Progenitor cell of endocrine pancreas (in vitro differentiated cells): ENCODE data around the gene NDRG2. TPM values are rescaled to one million over a fixed set of nuclear protein-coding genes. Genes with fewer than 3 reads are reported as not detected.

ENCODE experiments used
- DNase-seq: peaks from one replicate; pipeline ENCODE4 v3.0.0; 2021; ENCODE audit warnings: low spot score; ENCODE audit not compliant: unreplicated experiment
- H3K27ac Mint-ChIP-seq: 2 replicates; pipeline ENCODE4 v1.8.0; 2021; ENCODE audit warnings: mild to moderate bottlenecking, moderate library complexity, mixed read lengths
- H3K27me3 Mint-ChIP-seq: 2 replicates; pipeline ENCODE4 v1.8.0; 2021; ENCODE audit warnings: mixed read lengths
- H3K36me3 Mint-ChIP-seq: 2 replicates; pipeline ENCODE4 v1.8.0; 2022; ENCODE audit warnings: mixed read lengths; ENCODE audit not compliant: insufficient read depth
- H3K4me1 Mint-ChIP-seq: 2 replicates; pipeline ENCODE4 v1.8.0; 2021; ENCODE audit warnings: low read depth, mixed read lengths
- H3K4me3 Mint-ChIP-seq: 2 replicates; pipeline ENCODE4 v1.8.0; 2021; ENCODE audit warnings: low read depth, mild to moderate bottlenecking, moderate library complexity, mixed read lengths
- H3K9me3 Mint-ChIP-seq: 2 replicates; pipeline ENCODE4 v1.8.0; 2021; ENCODE audit warnings: low read depth, mixed read lengths
- CTCF ChIP-seq: fragments of 200-600 bp; sonication (generic); IDR thresholded peaks from one replicate; pipeline ENCODE4 v1.5.0; 2021; ENCODE audit warnings: antibody characterized with exemption, mild to moderate bottlenecking; ENCODE audit not compliant: unreplicated experiment
- long read RNA-seq: library from polyadenylated mRNA; unstranded; transcript quantifications from one replicate; pipeline ENCODE4 v2.0.0, GENCODE V29; 2020
- total RNA-seq: library from RNA; stranded (reverse); gene quantifications from 2 replicates; pipeline ENCODE4 v1.2.1, GENCODE V29; 2021

The NDRG2 gene
- 58.6 and 61.5 TPM in 2 replicates for total RNA-seq
- long read RNA-seq, transcript NDRG2-208 (16 exons, 2,022 nt) = minor isoform, 9 of 152 reads
- long read RNA-seq, transcript NDRG2-209 (17 exons, 2,079 nt) = major isoform, 25 of 152 reads
- long read RNA-seq, transcript NDRG2-211 (16 exons, 2,054 nt) = minor isoform, 8 of 152 reads
- long read RNA-seq, transcript NDRG2-227 (15 exons, 1,980 nt) = minor isoform, 9 of 152 reads
- long read RNA-seq, partial matches to known transcripts = 10 of 152 reads
- long read RNA-seq, other reads (novel, unspliced or antisense) = 74 of 152 reads

DNA sequence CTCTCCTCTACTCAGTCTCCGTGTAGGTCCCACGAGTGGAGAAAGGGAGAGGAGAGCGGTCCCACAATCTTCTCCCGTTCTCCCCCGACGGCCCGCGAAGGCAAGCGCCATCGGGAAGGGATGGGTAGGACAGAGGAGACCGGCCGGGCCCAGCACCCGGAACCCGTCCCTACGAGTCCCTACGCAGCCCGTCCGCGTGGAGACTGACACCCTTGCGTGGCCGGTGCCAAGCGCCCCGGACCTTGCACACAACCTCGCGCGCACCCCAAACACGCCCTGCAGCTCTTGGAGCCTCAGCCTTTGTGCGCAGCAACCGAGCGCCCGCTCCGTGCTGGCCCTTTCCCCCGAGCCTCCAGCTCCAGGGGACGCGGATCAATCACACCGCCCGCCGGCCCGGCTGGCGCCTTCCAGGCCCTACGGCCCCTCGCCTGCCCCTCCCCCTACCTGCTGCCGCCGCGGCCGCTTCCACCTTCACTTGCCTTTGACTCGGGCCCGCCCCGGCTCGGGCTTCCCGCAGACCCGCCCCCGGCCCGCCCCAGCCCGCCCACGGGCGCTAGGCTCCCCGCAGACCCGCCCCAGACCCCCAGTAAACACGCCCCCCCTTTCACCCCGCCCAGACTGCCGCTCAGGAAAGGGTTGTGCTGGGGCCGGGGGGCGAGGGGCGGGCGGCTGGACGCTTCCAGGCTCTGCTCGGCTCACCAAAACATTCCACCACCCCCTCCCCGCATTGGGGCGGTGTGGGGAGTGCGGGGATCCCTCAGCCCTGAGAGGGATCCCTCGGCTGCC lies at the start of gene NDRG2:
TSS of gene NDRG2 (minus strand) at position 477 of the 786 bp plus-strand sequence. CDS start 1,746 bp downstream, outside the sequence.
- Mint-ChIP-seq H3K27ac (peak within 1 kb of the TSS; percentile 94), H3K9me3 (no peaks in the 10 kb centered on the region)
- no peak for TF ChIP-seq CTCF

GRCh38 chr14:21073921-21074320 lies 49.1 kb upstream of the NDRG2 start:
- no peak for DNase-seq
- Mint-ChIP-seq H3K4me1 (peaks cover 19% of the 10 kb centered on the region), H3K27ac (no peak overlapping the region), H3K36me3 (peaks cover 19% of the 10 kb centered on the region), H3K27me3 (peaks cover 3% of the 10 kb centered on the region), H3K4me3 (no peak overlapping the region), H3K9me3 (no peaks in the 10 kb centered on the region)
- TF ChIP-seq CTCF = no peak

More for the DNA sequence above, at the start of gene NDRG2:
- H3K36me3 Mint-ChIP-seq = peaks cover 2% of the 10 kb centered on the region
- DNase-seq = peak; percentile 85
- H3K4me3 Mint-ChIP-seq = peak within 1 kb of the TSS; percentile 86
- peaks cover 9% of the 10 kb centered on the region for H3K27me3 Mint-ChIP-seq
- peaks cover 24% of the 10 kb centered on the region for H3K4me1 Mint-ChIP-seq

DNA sequence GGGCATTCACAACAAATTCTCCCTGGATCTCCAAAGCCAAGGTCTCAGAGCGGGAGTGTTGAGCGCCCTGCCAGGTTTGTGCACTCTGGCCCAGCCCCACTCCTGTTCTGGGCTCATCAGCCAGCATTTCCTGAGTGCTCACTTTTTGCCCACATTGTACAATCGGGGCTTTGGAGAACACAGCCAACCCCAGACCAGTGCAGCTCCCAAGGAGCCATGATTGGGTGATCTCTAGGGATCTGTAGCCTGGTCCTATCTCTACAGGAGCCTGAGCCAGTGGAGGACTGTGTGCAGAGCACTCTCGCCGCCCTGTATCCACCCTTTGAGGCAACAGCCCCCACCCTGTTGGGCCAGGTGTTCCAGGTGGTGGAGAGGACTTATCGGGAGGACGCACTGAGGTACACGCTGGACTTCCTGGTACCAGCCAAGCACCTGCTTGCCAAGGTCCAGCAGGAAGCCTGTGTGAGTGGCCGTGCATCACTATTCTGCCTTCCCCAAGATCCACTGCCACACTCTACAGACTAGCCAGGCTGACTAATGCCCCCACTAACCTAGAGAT lies 48.0 kb upstream of the NDRG2 start:
- no peak overlapping the region for H3K27ac Mint-ChIP-seq
- H3K36me3 Mint-ChIP-seq = peaks cover 19% of the 10 kb centered on the region
- H3K4me1 Mint-ChIP-seq = peaks cover 24% of the 10 kb centered on the region
- DNase-seq = no peak
- TF ChIP-seq CTCF = no peak
- no peaks in the 10 kb centered on the region for H3K9me3 Mint-ChIP-seq
- H3K27me3 Mint-ChIP-seq = peaks cover 10% of the 10 kb centered on the region
- H3K4me3 Mint-ChIP-seq = no peak overlapping the region

- Mint-ChIP-seq H3K9me3 (no peaks in the 10 kb centered on the region), H3K27me3 (peaks cover 10% of the 10 kb centered on the region), H3K36me3 (peaks cover 13% of the 10 kb centered on the region), H3K27ac (peak overlapping the region; percentile 89), H3K4me1 (peaks cover 24% of the 10 kb centered on the region), H3K4me3 (peak overlapping the region; percentile 87)
- no peak for DNase-seq
- no peak for TF ChIP-seq CTCF
Measured at GRCh38 chr14:21072031-21072473, 47.2 kb upstream of the NDRG2 start.
